NCI-H1105 treated with DMSO at 0.1 percent for 48 hours (cell line): ENCODE results near the gene MAVS.
A peak's percentile ranks its signal among the peaks of the same experiment; 100 is the strongest.
"Not testable (repeated sequence)": the region's sequence is repeated elsewhere in the genome, so short reads cannot be mapped to it uniquely, and the experiment has no call there.

ENCODE experiments used
- DNase-seq: peaks from one replicate; lab custom pipeline; 2025; lab: John Stamatoyannopoulos, UW

MAVS gene

GRCh38 chr20:3815703-3816315 is 30.8 kb upstream of the MAVS start:
- no peak for DNase-seq

GRCh38 chr20:3818155-3819151 is 28.2 kb upstream of the MAVS start:
- DNase-seq = peak; percentile 37

GRCh38 chr20:3819411-3820047 is 27.1 kb upstream of the MAVS start:
- DNase-seq = no peak

GRCh38 chr20:3820048-3820900 is 26.4 kb upstream of the MAVS start, which contains the start of gene AP5S1:
Gene AP5S1, plus strand, starts transcription at chr20:3820547. Its CDS starts 1,571 bp downstream, at chr20:3822118.
- peak; percentile 95 for DNase-seq

- DNase-seq = no peak
Observed at GRCh38 chr20:3820901-3821727, 25.5 kb upstream of the MAVS start.

GRCh38 chr20:3821996-3822395 is 24.6 kb upstream of the MAVS start:
- no peak for DNase-seq

GRCh38 chr20:3823881-3824280 is 22.8 kb upstream of the MAVS start:
- no peak for DNase-seq

- DNase-seq = no peak
Observed at GRCh38 chr20:3825526-3825925, 21.1 kb upstream of the MAVS start.

GRCh38 chr20:3826420-3826819 is 20.2 kb upstream of the MAVS start:
- no peak for DNase-seq

GRCh38 chr20:3828798-3829197 is 17.8 kb upstream of the MAVS start:
- DNase-seq = no peak

GRCh38 chr20:3829891-3830290 is 16.7 kb upstream of the MAVS start:
- DNase-seq = not testable (repeated sequence)

GRCh38 chr20:3836132-3836531 is 10.5 kb upstream of the MAVS start:
- no peak for DNase-seq

- no peak for DNase-seq
Observed at GRCh38 chr20:3839328-3839727, 7.3 kb upstream of the MAVS start.

- not testable (repeated sequence) for DNase-seq
Observed at GRCh38 chr20:3840201-3840600, 6.4 kb upstream of the MAVS start.

GRCh38 chr20:3842348-3842930 is 4.2 kb upstream of the MAVS start:
- no peak for DNase-seq

GRCh38 chr20:3843490-3843889 is 3.1 kb upstream of the MAVS start:
- DNase-seq = no peak

- DNase-seq = not testable (repeated sequence)
Observed at GRCh38 chr20:3843990-3844619, 2.5 kb upstream of the MAVS start.

- DNase-seq = no peak
Observed at GRCh38 chr20:3846378-3846739, 275 bp upstream of the MAVS start.

GRCh38 chr20:3847429-3847940 is 851 bp downstream of the MAVS start:
- no peak for DNase-seq

- DNase-seq = no peak
Observed at GRCh38 chr20:3848565-3848964, 1.9 kb downstream of the MAVS start.
